ENCODE data around the gene PTPRM. TPM values are rescaled to one million over a fixed set of nuclear protein-coding genes. Genes with fewer than 3 reads are reported as not detected.

The PTPRM gene
- total and polyA plus RNA-seq, 2 of the 4 experiments (the other 2 are of a cell fraction): 28.3 to 51.2 TPM

DNA sequence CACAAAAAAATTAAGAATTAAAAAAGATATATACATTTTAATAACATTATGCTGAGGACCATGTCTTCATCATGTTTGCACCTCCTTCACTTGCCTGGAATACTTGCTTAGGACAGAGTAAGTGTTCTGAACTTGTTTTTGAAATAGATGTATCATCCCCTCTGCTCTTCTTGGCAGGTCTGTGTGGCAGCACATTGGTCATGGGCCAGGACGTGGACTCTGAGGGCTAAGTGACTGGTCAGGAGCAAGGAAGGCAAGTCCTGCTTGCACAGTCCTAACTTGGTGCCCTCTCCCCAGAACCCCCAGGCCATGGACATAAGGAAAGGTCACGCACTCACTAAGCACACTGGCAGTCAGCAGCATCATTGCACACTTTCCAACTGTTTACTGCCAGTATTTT is 95.8 kb downstream of the PTPRM start:
- Histone ChIP-seq H2AK9ac (replicated peaks; ENCODE audit: low read depth, low read length, poor library complexity) (no peak overlapping the region), H3K18ac (ENCODE audit: low read depth, low read length) (no peak overlapping the region), H2BK120ac (ENCODE audit: low read depth, low read length) (no peak overlapping the region), H3K9ac (ENCODE audit: low read depth, low read length) (no peak overlapping the region), H2BK15ac (ENCODE audit: low read depth, low read length) (no peak overlapping the region), H3K4me2 (ENCODE audit: low read depth, low read length) (no peak overlapping the region), H3K79me1 (ENCODE audit: low read depth in 1 of 2, low read length in 2 of 2) (peaks cover 3 to 12% of the 10 kb centered on the region in 2 experiments; a peak in 2 of 4 replicates), H3K27me3 (ENCODE audit: control insufficient read depth, insufficient read depth, low read length) (no peaks in the 10 kb centered on the region), H3K56ac (ENCODE audit: extremely low read depth, insufficient read depth, low read length) (no peak overlapping the region), H3K36me3 (ENCODE audit: control insufficient read depth, insufficient read depth, low read length) (no peaks in the 10 kb centered on the region), H4K20me1 (ENCODE audit: insufficient read depth, low read length) (no peaks in the 10 kb centered on the region; the same call in 1 of the 2 replicates), H3K27ac (ENCODE audit: insufficient read depth, low read length) (no peak overlapping the region), H4K91ac (ENCODE audit: insufficient read depth, low read depth, low read length) (no peak overlapping the region), H2BK20ac (ENCODE audit: low read depth, low read length) (no peak overlapping the region), H2AK5ac (ENCODE audit: low read depth, low read length) (no peak overlapping the region), H3K4ac (ENCODE audit: low read depth, low read length) (no peak overlapping the region), H3K9me3 (ENCODE audit: control insufficient read depth, insufficient read depth, low read length) (no peaks in the 10 kb centered on the region), H4K5ac (ENCODE audit: low read depth, low read length) (no peak overlapping the region), H3K9me1 (ENCODE audit: insufficient read depth, low read length) (peaks cover 4% of the 10 kb centered on the region; the same call in 1 of the 2 replicates), H3K23ac (ENCODE audit: low read depth, low read length) (no peak overlapping the region), H2AFZ (replicated peaks; ENCODE audit: low read length, poor library complexity) (no peak overlapping the region), H3K4me1 (ENCODE audit: control insufficient read depth, insufficient read depth, low read length) (peaks cover 1% of the 10 kb centered on the region; the same call in 1 of the 2 replicates), H3K14ac (replicated peaks; ENCODE audit: low read depth, low read length) (no peak overlapping the region), H3K4me3 (ENCODE audit: insufficient read depth, low read depth, low read length) (no peak overlapping the region), H4K8ac (ENCODE audit: low read depth in 2 of 2, low read length in 2 of 2) (no peak overlapping the region), H2BK5ac (ENCODE audit: low read depth, low read length, poor library complexity, severe bottlenecking) (no peak overlapping the region)
- WGBS, 2 experiments (ENCODE audit: extremely low coverage in 2 of 2, insufficient read length in 1 of 2): no CpG with 5 or more reads among the region's 2 CpGs
- ChIA-PET POLR2A (ENCODE audit: unreplicated experiment) (no interaction called here), CTCF (no interaction called here)
- TF ChIP-seq ELK1 (IDR thresholded peaks at IDR 0.05; ENCODE audit: borderline replicate concordance, low read depth, low read length): no peak
- no peak for TF ChIP-seq CEBPB (IDR thresholded peaks at IDR 0.05; ENCODE audit: low read depth, low read length)
- TF ChIP-seq POLR2A (IDR thresholded peaks at IDR 0.05; ENCODE audit: low read depth, low read length): no peak
- TF ChIP-seq FOS (IDR thresholded peaks at IDR 0.05; ENCODE audit: low read depth, low read length): no peak
- no peak for TF ChIP-seq CHD1 (IDR thresholded peaks at IDR 0.05; ENCODE audit: low read depth, low read length)
- no peak for TF ChIP-seq MAZ (IDR thresholded peaks at IDR 0.05; ENCODE audit: borderline replicate concordance, low read depth, low read length)
- no peak for TF ChIP-seq BHLHE40 (IDR thresholded peaks at IDR 0.05; ENCODE audit: low read depth, low read length)
- no peak for TF ChIP-seq RAD21 (IDR thresholded peaks at IDR 0.05; ENCODE audit: low read length)
- no peak for TF ChIP-seq SMC3 (IDR thresholded peaks at IDR 0.05; ENCODE audit: low read depth, low read length)
- no peak for TF ChIP-seq CTCF (conservative IDR thresholded peaks at IDR 0.05; ENCODE audit: low read depth, low read length)
- dilution Hi-C loops (cut with HindIII; ENCODE audit: low sequenced_read_pairs, unreplicated experiment): no loop called here
- BruUV-seq (replicated peaks): no TSS peak
- in situ Hi-C loops (cut with MboI; ENCODE audit: low sequenced_read_pairs): no loop called here
- DNase-seq (no peak), ATAC-seq (ENCODE audit: low read depth) (no peak)
- intact Hi-C loops (cut with micrococcal nuclease): no loop called here
